ENCODE results near the gene USP34. TPM values are rescaled to one million over a fixed set of nuclear protein-coding genes. Genes with fewer than 3 reads are reported as not detected.
"Not testable (repeated sequence)": the region's sequence is repeated elsewhere in the genome, so short reads cannot be mapped to it uniquely, and the experiment has no call there.

The USP34 gene
- total RNA-seq, 5 donors from 2014 or later (not counting 1 experiment from before 2014, with no cell fraction given) = 118 to 193 (median 132) TPM

DNA sequence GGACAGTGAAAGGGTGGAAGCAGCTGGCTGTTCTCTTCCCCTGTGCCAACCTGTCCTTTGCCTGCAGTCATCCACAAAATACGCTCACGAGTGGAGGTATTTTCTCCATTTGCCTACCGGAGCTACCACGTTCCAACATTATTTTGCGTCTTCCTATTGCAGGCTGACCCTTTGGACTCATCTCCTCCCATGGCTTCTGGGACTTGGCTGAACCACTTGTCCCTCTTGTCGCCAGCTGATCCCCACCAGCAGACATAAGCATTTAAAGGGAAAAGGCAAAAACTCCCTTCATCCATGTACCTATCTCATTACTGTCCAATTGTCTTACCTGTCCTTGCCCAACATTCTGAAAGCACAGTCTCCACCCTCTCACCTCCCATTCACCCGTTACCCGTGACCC, 295.9 kb downstream of the USP34 start:
- Mint-ChIP-seq H3K27me3 (no peaks in the 10 kb centered on the region), H3K27ac (no peak overlapping the region), H3K9me3 (no peaks in the 10 kb centered on the region), H3K36me3 (peaks cover 6% of the 10 kb centered on the region), H3K4me3 (peak overlapping the region; percentile 56 to 90 (median 84)), H3K4me1 (peaks cover 29 to 37% (median 29%) of the 10 kb centered on the region in 3 donors)
- peaks cover 14 to 31% of the 10 kb centered on the region in 2 experiments for H3K4me1 ChIP-seq (ENCODE audit: control insufficient read depth in 1 of 2, extremely low read depth in 1 of 2, insufficient read depth in 2 of 2, low read length in 2 of 2)
- no peak for DNase-seq
- H3K27me3 ChIP-seq (replicated peaks in 1 of 2; ENCODE audit: control insufficient read depth in 2 of 2, extremely low read depth in 1 of 2, insufficient read depth in 2 of 2, low read length in 1 of 2) = no peaks in the 10 kb centered on the region
- H3K9me3 ChIP-seq = no peaks in the 10 kb centered on the region
- no peak overlapping the region for H3K27ac ChIP-seq (ENCODE audit: low read length)
- ChIA-PET CTCF (no interaction called here), POLR2A (no interaction called here)
- no peak overlapping the region for H3K4me3 ChIP-seq (ENCODE audit: control insufficient read depth in 1 of 2, extremely low read depth in 1 of 2, low read length in 1 of 2)
- no peak for ATAC-seq (replicated peaks in 1 of 4)
- WGBS (ENCODE audit: insufficient coverage) = 96% methylated on average over 8 of the region's 8 CpGs
- peaks cover 0 to 5% of the 10 kb centered on the region in 2 donors for H3K36me3 ChIP-seq (ENCODE audit: control insufficient read depth in 2 of 2, extremely low read depth in 1 of 2, insufficient read depth in 1 of 2, low read length in 1 of 2)

- Histone ChIP-seq H3K27ac (ENCODE audit: low read length) (no peak overlapping the region), H3K9me3 (no peaks in the 10 kb centered on the region), H3K27me3 (replicated peaks in 1 of 2; ENCODE audit: control insufficient read depth in 2 of 2, extremely low read depth in 1 of 2, insufficient read depth in 2 of 2, low read length in 1 of 2) (no peaks in the 10 kb centered on the region), H3K4me1 (ENCODE audit: control insufficient read depth in 1 of 2, extremely low read depth in 1 of 2, insufficient read depth in 2 of 2, low read length in 2 of 2) (peaks cover 6 to 12% of the 10 kb centered on the region in 2 experiments), H3K4me3 (ENCODE audit: control insufficient read depth in 1 of 2, extremely low read depth in 1 of 2, low read length in 1 of 2) (no peak overlapping the region), H3K36me3 (ENCODE audit: control insufficient read depth in 2 of 2, extremely low read depth in 1 of 2, insufficient read depth in 1 of 2, low read length in 1 of 2) (no peaks in the 10 kb centered on the region)
- Mint-ChIP-seq H3K36me3 (no peaks in the 10 kb centered on the region), H3K4me1 (peaks cover 9 to 18% (median 10%) of the 10 kb centered on the region in 3 donors), H3K4me3 (no peak overlapping the region), H3K27ac (no peak overlapping the region), H3K27me3 (no peaks in the 10 kb centered on the region), H3K9me3 (no peaks in the 10 kb centered on the region)
- 92% methylated on average over 4 of the region's 4 CpGs for WGBS (ENCODE audit: insufficient coverage)
- ATAC-seq (replicated peaks in 1 of 4) (no peak), DNase-seq (no peak)
- CTCF ChIA-PET = no interaction called here
- POLR2A ChIA-PET = no interaction called here
Measured at GRCh38 chr2:61173116-61173515, 297.8 kb downstream of the USP34 start.

DNA sequence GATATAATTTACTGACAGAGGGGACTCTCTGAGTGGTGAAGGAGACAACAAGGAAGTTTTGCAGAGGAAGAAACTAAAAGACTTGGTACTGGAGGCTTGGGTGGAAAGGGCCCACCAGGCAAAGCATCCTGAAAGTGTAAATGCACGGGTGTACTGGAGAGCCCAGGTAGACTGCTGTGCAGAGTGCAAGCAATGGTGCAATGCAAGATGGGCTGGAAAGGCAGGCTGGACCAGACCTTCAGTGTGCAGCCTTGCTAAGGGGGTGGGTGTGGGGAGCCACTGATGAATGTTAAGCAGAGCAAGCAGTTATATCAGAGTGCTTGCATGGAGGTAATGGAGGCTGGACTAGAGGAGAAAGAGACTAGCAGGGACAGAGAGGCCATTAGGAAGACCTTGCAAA, 298.2 kb downstream of the USP34 start:
- peaks cover 9 to 16% (median 9%) of the 10 kb centered on the region in 3 donors for H3K4me1 Mint-ChIP-seq
- H3K36me3 ChIP-seq (ENCODE audit: control insufficient read depth in 2 of 2, extremely low read depth in 1 of 2, insufficient read depth in 1 of 2, low read length in 1 of 2) = no peaks in the 10 kb centered on the region
- no peaks in the 10 kb centered on the region for H3K27me3 ChIP-seq (replicated peaks in 1 of 2; ENCODE audit: control insufficient read depth in 2 of 2, extremely low read depth in 1 of 2, insufficient read depth in 2 of 2, low read length in 1 of 2)
- no peak overlapping the region for H3K4me3 ChIP-seq (ENCODE audit: control insufficient read depth in 1 of 2, extremely low read depth in 1 of 2, low read length in 1 of 2)
- H3K36me3 Mint-ChIP-seq = no peaks in the 10 kb centered on the region
- no peak for ATAC-seq (replicated peaks in 1 of 4)
- no peak overlapping the region for H3K27ac Mint-ChIP-seq
- H3K27me3 Mint-ChIP-seq = no peaks in the 10 kb centered on the region
- H3K4me1 ChIP-seq (ENCODE audit: control insufficient read depth in 1 of 2, extremely low read depth in 1 of 2, insufficient read depth in 2 of 2, low read length in 2 of 2) = peaks cover 5 to 8% of the 10 kb centered on the region in 2 experiments
- H3K27ac ChIP-seq (ENCODE audit: low read length) = no peak overlapping the region
- no peak for DNase-seq
- ChIA-PET POLR2A (no interaction called here), CTCF (interaction anchor here in 1 of 2 donors (0.6 kb wide), 1 partner anchor 110 kb away, joined by 3 read pairs; no protein-coding TSS in a partner anchor)
- H3K9me3 Mint-ChIP-seq = no peaks in the 10 kb centered on the region
- 36% methylated on average over 1 of the region's 1 CpG for WGBS (ENCODE audit: insufficient coverage)
- H3K9me3 ChIP-seq = no peaks in the 10 kb centered on the region
- no peak overlapping the region for H3K4me3 Mint-ChIP-seq

DNA sequence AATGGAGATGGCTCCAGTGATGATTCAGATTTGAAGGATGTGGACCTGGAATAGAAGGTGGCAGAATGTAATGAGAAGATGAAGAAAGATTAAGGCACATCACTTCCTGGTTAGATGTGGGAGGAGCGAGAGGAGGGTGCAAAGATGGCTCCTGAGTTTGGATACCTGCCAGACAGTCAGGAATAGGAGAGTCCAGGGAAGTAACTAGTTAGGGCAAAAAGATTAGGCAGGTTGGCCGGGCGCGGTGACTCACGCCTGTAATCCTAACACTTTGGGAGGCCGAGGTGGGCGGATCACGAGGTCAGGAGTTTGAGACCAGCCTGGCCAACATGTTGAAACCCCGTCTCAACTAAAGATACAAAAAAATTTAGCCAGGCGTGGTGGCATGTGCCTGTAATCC, 303.3 kb downstream of the USP34 start:
- no peak overlapping the region for H3K27ac Mint-ChIP-seq
- no peaks in the 10 kb centered on the region for H3K9me3 ChIP-seq
- ChIA-PET POLR2A (interaction anchor here (0.6 kb wide), 2 partner anchors 133 to 1033 kb away, joined by 3 to 5 read pairs; no protein-coding TSS in a partner anchor), CTCF (interaction anchor here (0.7 to 0.8 kb wide), 3 partner anchors 286 to 1385 kb away, joined by 3 to 5 read pairs (median 3); partner anchors contain the start of gene REL (in 1 of the 2))
- WGBS (ENCODE audit: insufficient coverage) = 97% methylated on average over 8 of the region's 10 CpGs
- no peak for DNase-seq
- H3K4me1 Mint-ChIP-seq = no peaks in the 10 kb centered on the region
- no peak overlapping the region for H3K4me3 ChIP-seq (ENCODE audit: control insufficient read depth in 1 of 2, extremely low read depth in 1 of 2, low read length in 1 of 2)
- H3K27me3 Mint-ChIP-seq = no peaks in the 10 kb centered on the region
- no peaks in the 10 kb centered on the region for H3K4me1 ChIP-seq (ENCODE audit: control insufficient read depth in 1 of 2, extremely low read depth in 1 of 2, insufficient read depth in 2 of 2, low read length in 2 of 2)
- peaks cover 33% of the 10 kb centered on the region for H3K36me3 Mint-ChIP-seq
- H3K27me3 ChIP-seq (replicated peaks in 1 of 2; ENCODE audit: control insufficient read depth in 2 of 2, extremely low read depth in 1 of 2, insufficient read depth in 2 of 2, low read length in 1 of 2) = no peaks in the 10 kb centered on the region
- H3K27ac ChIP-seq (ENCODE audit: low read length) = no peak overlapping the region
- no peak overlapping the region for H3K4me3 Mint-ChIP-seq
- H3K9me3 Mint-ChIP-seq = no peaks in the 10 kb centered on the region
- no peak for ATAC-seq (replicated peaks in 1 of 4)
- peaks cover 7 to 22% of the 10 kb centered on the region in 2 donors for H3K36me3 ChIP-seq (ENCODE audit: control insufficient read depth in 2 of 2, extremely low read depth in 1 of 2, insufficient read depth in 1 of 2, low read length in 1 of 2)

GRCh38 chr2:61165946-61166345, 304.9 kb downstream of the USP34 start:
- H3K27ac Mint-ChIP-seq = no peak overlapping the region
- no peak for ATAC-seq (replicated peaks in 1 of 4)
- no peak overlapping the region for H3K27ac ChIP-seq (ENCODE audit: low read length)
- H3K4me3 ChIP-seq (ENCODE audit: control insufficient read depth in 1 of 2, extremely low read depth in 1 of 2, low read length in 1 of 2) = no peak overlapping the region
- no peaks in the 10 kb centered on the region for H3K9me3 ChIP-seq
- H3K36me3 ChIP-seq (ENCODE audit: control insufficient read depth in 2 of 2, extremely low read depth in 1 of 2, insufficient read depth in 1 of 2, low read length in 1 of 2) = peaks cover 7 to 22% of the 10 kb centered on the region in 2 donors
- ChIA-PET CTCF (no interaction called here), POLR2A (no interaction called here)
- peaks cover 0 to 10% (median 6%) of the 10 kb centered on the region in 3 donors for H3K4me1 Mint-ChIP-seq
- peaks cover 0 to 3% of the 10 kb centered on the region in 2 experiments for H3K4me1 ChIP-seq (ENCODE audit: control insufficient read depth in 1 of 2, extremely low read depth in 1 of 2, insufficient read depth in 2 of 2, low read length in 2 of 2)
- peaks cover 42% of the 10 kb centered on the region for H3K36me3 Mint-ChIP-seq
- no peaks in the 10 kb centered on the region for H3K27me3 Mint-ChIP-seq
- DNase-seq = no peak
- no peaks in the 10 kb centered on the region for H3K27me3 ChIP-seq (replicated peaks in 1 of 2; ENCODE audit: control insufficient read depth in 2 of 2, extremely low read depth in 1 of 2, insufficient read depth in 2 of 2, low read length in 1 of 2)
- no peaks in the 10 kb centered on the region for H3K9me3 Mint-ChIP-seq
- 100% methylated on average over 3 of the region's 3 CpGs for WGBS (ENCODE audit: insufficient coverage)
- H3K4me3 Mint-ChIP-seq = no peak overlapping the region

DNA sequence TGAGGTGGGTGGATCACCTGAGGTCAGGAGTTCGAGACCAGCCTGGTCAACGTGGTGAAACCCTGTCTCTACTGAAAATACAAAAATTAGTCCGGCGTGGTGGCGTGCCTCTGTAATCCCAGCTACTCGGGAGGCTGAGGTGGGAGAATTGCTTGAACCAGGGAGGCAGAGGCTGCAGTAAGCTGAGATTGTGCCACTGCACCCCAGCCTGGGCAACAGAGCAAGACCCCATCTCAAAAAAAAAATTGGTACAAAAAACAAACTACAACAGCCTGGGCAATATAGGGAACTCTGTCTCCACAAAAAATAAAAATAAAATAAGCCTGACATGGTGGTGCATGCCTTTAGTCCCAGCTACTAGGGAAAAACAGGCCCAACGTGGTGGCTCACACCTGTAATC, 305.8 kb downstream of the USP34 start:
- ATAC-seq (replicated peaks in 1 of 4); H3K27ac ChIP-seq (ENCODE audit: low read length); H3K9me3 Mint-ChIP-seq; H3K27me3 ChIP-seq (replicated peaks in 1 of 2; ENCODE audit: control insufficient read depth in 2 of 2, extremely low read depth in 1 of 2, insufficient read depth in 2 of 2, low read length in 1 of 2); H3K4me1 Mint-ChIP-seq; H3K4me3 ChIP-seq (ENCODE audit: control insufficient read depth in 1 of 2, extremely low read depth in 1 of 2, low read length in 1 of 2); H3K4me1 ChIP-seq (ENCODE audit: control insufficient read depth in 1 of 2, extremely low read depth in 1 of 2, insufficient read depth in 2 of 2, low read length in 2 of 2); H3K27ac Mint-ChIP-seq; H3K27me3 Mint-ChIP-seq; CTCF ChIA-PET; H3K9me3 ChIP-seq; H3K4me3 Mint-ChIP-seq; DNase-seq: not testable (repeated sequence)
- 100% methylated on average over 3 of the region's 7 CpGs for WGBS (ENCODE audit: insufficient coverage)
- POLR2A ChIA-PET = interaction anchor here in 1 of 2 donors (0.6 kb wide), 1 partner anchor 386 kb away, joined by 3 read pairs; no protein-coding TSS in a partner anchor
- peaks cover 46% of the 10 kb centered on the region for H3K36me3 Mint-ChIP-seq
- peaks cover 7 to 22% of the 10 kb centered on the region in 2 donors for H3K36me3 ChIP-seq (ENCODE audit: control insufficient read depth in 2 of 2, extremely low read depth in 1 of 2, insufficient read depth in 1 of 2, low read length in 1 of 2)

Measured in T-cell (primary cell).